NCI-H748 treated with DMSO at 0.1 percent for 48 hours (cell line): ENCODE measurements around the gene KLHL29.

ENCODE experiments used
- DNase-seq: peaks from one replicate; lab custom pipeline; 2025; lab: John Stamatoyannopoulos, UW

KLHL29 gene

GRCh38 chr2:23616630-23617029 is 231.7 kb downstream of the KLHL29 start:
- no peak for DNase-seq

GRCh38 chr2:23617167-23617810 is 232.3 kb downstream of the KLHL29 start:
- no peak for DNase-seq

- no peak for DNase-seq
Measured at GRCh38 chr2:23617811-23618215, 232.8 kb downstream of the KLHL29 start.

- no peak for DNase-seq
Measured at GRCh38 chr2:23618265-23618664, 233.3 kb downstream of the KLHL29 start.

- DNase-seq = no peak
Measured at GRCh38 chr2:23618794-23619530, 234.0 kb downstream of the KLHL29 start.

- no peak for DNase-seq
Measured at GRCh38 chr2:23619941-23620340, 235.0 kb downstream of the KLHL29 start.

- no peak for DNase-seq
Measured at GRCh38 chr2:23620841-23621341, 235.9 kb downstream of the KLHL29 start.

- DNase-seq = no peak
Measured at GRCh38 chr2:23621616-23622015, 236.6 kb downstream of the KLHL29 start.

GRCh38 chr2:23622466-23622865 is 237.5 kb downstream of the KLHL29 start:
- DNase-seq = no peak

GRCh38 chr2:23622966-23623675 is 238.1 kb downstream of the KLHL29 start:
- DNase-seq = no peak

- no peak for DNase-seq
Measured at GRCh38 chr2:23624378-23624777, 239.4 kb downstream of the KLHL29 start.

GRCh38 chr2:23624915-23625314 is 239.9 kb downstream of the KLHL29 start:
- no peak for DNase-seq

- DNase-seq = no peak
Measured at GRCh38 chr2:23625726-23626125, 240.7 kb downstream of the KLHL29 start.

GRCh38 chr2:23626701-23627230 is 241.8 kb downstream of the KLHL29 start:
- DNase-seq = no peak

- DNase-seq = no peak
Measured at GRCh38 chr2:23627236-23628009, 242.4 kb downstream of the KLHL29 start.

GRCh38 chr2:23628926-23629771 is 244.2 kb downstream of the KLHL29 start:
- DNase-seq = no peak

- DNase-seq = no peak
Measured at GRCh38 chr2:23629772-23630480, 244.9 kb downstream of the KLHL29 start.

GRCh38 chr2:23630961-23631360 is 246.0 kb downstream of the KLHL29 start:
- DNase-seq = no peak

- DNase-seq = no peak
Measured at GRCh38 chr2:23631389-23631788, 246.4 kb downstream of the KLHL29 start.

GRCh38 chr2:23632386-23632785 is 247.4 kb downstream of the KLHL29 start:
- DNase-seq = no peak
